H9 (cell line): ENCODE results near the gene DBN1. TPM values are rescaled to one million over a fixed set of nuclear protein-coding genes. Genes with fewer than 3 reads are reported as not detected.

Experiments
- DNase-seq: peaks from one replicate; pipeline ENCODE4 v3.0.0-alpha.2; 2017
- H2AFZ ChIP-seq: one replicate; pipeline ENCODE4 v1.6.1; 2013; ENCODE audit warnings: mild to moderate bottlenecking, low read length, control low read depth, moderate library complexity
- H2AK5ac ChIP-seq: 2 replicates; pipeline ENCODE4 v1.6.1; 2013; ENCODE audit warnings: low read length, control low read depth, mixed read lengths; ENCODE audit not compliant: insufficient read length
- H2BK120ac ChIP-seq: one replicate; pipeline ENCODE4 v1.6.1; 2013; ENCODE audit warnings: low read depth, mild to moderate bottlenecking, low read length, control low read depth, inconsistent platforms; ENCODE audit not compliant: poor library complexity, severe bottlenecking
- H2BK12ac ChIP-seq: 2 replicates; pipeline ENCODE4 v1.6.1; 2013; ENCODE audit warnings: low read length, control low read depth, mixed read lengths, low read depth; ENCODE audit not compliant: insufficient read length
- H2BK15ac ChIP-seq: 2 replicates; pipeline ENCODE4 v1.6.1; 2013; ENCODE audit warnings: low read depth, low read length, control low read depth
- H2BK20ac ChIP-seq: one replicate; pipeline ENCODE4 v1.6.1; 2013; ENCODE audit warnings: low read depth, mild to moderate bottlenecking, low read length, control low read depth, inconsistent platforms; ENCODE audit not compliant: poor library complexity, severe bottlenecking
- H2BK5ac ChIP-seq: 2 replicates; pipeline ENCODE4 v1.6.1; 2013; ENCODE audit warnings: low read length, control low read depth, mixed read lengths; ENCODE audit not compliant: insufficient read length
- H3K14ac ChIP-seq: 2 replicates; pipeline ENCODE4 v1.6.1; 2013; ENCODE audit warnings: low read length, control low read depth; ENCODE audit not compliant: insufficient read depth
- H3K18ac ChIP-seq: 2 replicates; pipeline ENCODE4 v1.6.1; 2013; ENCODE audit warnings: low read depth, mild to moderate bottlenecking, mixed read lengths, low read length, control low read depth; ENCODE audit not compliant: insufficient read length
- H3K23ac ChIP-seq: 2 replicates; pipeline ENCODE4 v1.6.1; 2013; ENCODE audit warnings: low read length, control low read depth, mixed read lengths, low read depth; ENCODE audit not compliant: insufficient read length
- H3K23me2 ChIP-seq: 2 replicates; pipeline ENCODE4 v1.6.1; 2013; ENCODE audit warnings: low read depth, mild to moderate bottlenecking, mixed read lengths, low read length, control low read depth; ENCODE audit not compliant: insufficient read length, poor library complexity, severe bottlenecking
- H3K27ac ChIP-seq: 2 replicates; pipeline ENCODE4 v1.5.1; 2013; ENCODE audit warnings: low read length, control low read depth, mixed read lengths, low read depth; ENCODE audit not compliant: insufficient read length
- H3K27me3 ChIP-seq: 2 replicates; pipeline ENCODE4 v1.6.1; 2013; ENCODE audit warnings: low read length, control low read depth, inconsistent platforms; ENCODE audit not compliant: insufficient read depth
- H3K4ac ChIP-seq: 2 replicates; pipeline ENCODE4 v1.6.1; 2013; ENCODE audit warnings: low read depth, mild to moderate bottlenecking, control low read depth, inconsistent platforms, low read length, moderate library complexity
- H3K4me1 ChIP-seq: 2 replicates; pipeline ENCODE4 v1.6.1; 2013; ENCODE audit warnings: low read length, control low read depth, inconsistent platforms; ENCODE audit not compliant: insufficient read depth
- H3K4me2 ChIP-seq: 2 replicates; pipeline ENCODE4 v1.6.1; 2013; ENCODE audit warnings: low read length, control low read depth, mixed read lengths; ENCODE audit not compliant: insufficient read length, insufficient read depth
- H3K56ac ChIP-seq: 2 replicates; pipeline ENCODE4 v1.6.1; 2013; ENCODE audit warnings: low read depth, mild to moderate bottlenecking, mixed read lengths, low read length, control low read depth; ENCODE audit not compliant: insufficient read length
- H3K79me1 ChIP-seq: 2 replicates; pipeline ENCODE4 v1.6.1; 2013; ENCODE audit warnings: low read depth, mild to moderate bottlenecking, moderate library complexity, low read length, control low read depth, inconsistent platforms; ENCODE audit not compliant: insufficient read depth, poor library complexity, severe bottlenecking
- H3K79me2 ChIP-seq: 2 replicates; pipeline ENCODE4 v1.6.1; 2013; ENCODE audit warnings: low read length, control low read depth, inconsistent platforms; ENCODE audit not compliant: insufficient read depth
- H3K9ac ChIP-seq: 2 replicates; pipeline ENCODE4 v1.6.1; 2013; ENCODE audit warnings: low read length, control low read depth, mixed read lengths; ENCODE audit not compliant: insufficient read length; ENCODE audit errors: extremely low read depth
- H3K9me3 ChIP-seq: one replicate; pipeline ENCODE4 v1.6.1; 2013; ENCODE audit warnings: low read depth, low read length, inconsistent platforms; ENCODE audit not compliant: control insufficient read depth
- H3T11ph ChIP-seq: one replicate; pipeline ENCODE4 v1.6.1; 2013; ENCODE audit warnings: mild to moderate bottlenecking, low read length, control low read depth, inconsistent platforms
- H4K20me1 ChIP-seq: one replicate; pipeline ENCODE4 v1.6.1; 2013; ENCODE audit not compliant: control insufficient read depth, insufficient read length, insufficient read depth
- H4K5ac ChIP-seq: 2 replicates; pipeline ENCODE4 v1.6.1; 2013; ENCODE audit warnings: low read depth, mild to moderate bottlenecking, mixed read lengths, low read length, control low read depth; ENCODE audit not compliant: insufficient read length
- H4K8ac ChIP-seq: replicated peaks from 2 replicates; pipeline ENCODE4 v1.6.1; 2013; ENCODE audit warnings: low read length, control low read depth, mixed read lengths, low read depth; ENCODE audit not compliant: insufficient read length
- H4K91ac ChIP-seq: 2 replicates; pipeline ENCODE4 v1.6.1; 2013; ENCODE audit warnings: low read depth, mild to moderate bottlenecking, moderate library complexity, mixed read lengths, low read length, control low read depth; ENCODE audit not compliant: insufficient read length
- H3K27ac Mint-ChIP-seq, 3 experiments: 2 replicates in 2 of 3; 3 replicates in 1 of 3; pipeline ENCODE4 v1.8.0; 2020 to 2021; ENCODE audit warnings: mixed read lengths in 3 of 3, mild to moderate bottlenecking in 1 of 3, moderate library complexity in 1 of 3
- H3K27me3 Mint-ChIP-seq: 2 replicates; pipeline ENCODE4 v1.8.0; 2021; ENCODE audit warnings: low read depth, mild to moderate bottlenecking, moderate library complexity, mixed read lengths
- H3K36me3 Mint-ChIP-seq, 3 experiments: 2 replicates in 2 of 3; 3 replicates in 1 of 3; pipeline ENCODE4 v1.8.0; 2020 to 2021; ENCODE audit warnings: low read depth in 3 of 3, mixed read lengths in 3 of 3; ENCODE audit not compliant: insufficient read depth in 1 of 3
- H3K4me1 Mint-ChIP-seq, 2 experiments: 2 replicates each; pipeline ENCODE4 v1.8.0; 2020; ENCODE audit warnings: mixed read lengths in 2 of 2
- H3K4me3 Mint-ChIP-seq, 2 experiments: 2 replicates in 1 of 2; 3 replicates in 1 of 2; pipeline ENCODE4 v1.8.0; 2020 to 2021; ENCODE audit warnings: mild to moderate bottlenecking in 2 of 2, mixed read lengths in 2 of 2, moderate library complexity in 1 of 2
- H3K9me3 Mint-ChIP-seq, 2 experiments: 2 replicates in 1 of 2; 3 replicates in 1 of 2; pipeline ENCODE4 v1.8.0; 2020; ENCODE audit warnings: mild to moderate bottlenecking in 2 of 2, mixed read lengths in 2 of 2, moderate library complexity in 1 of 2
- WGBS: extraction: QIAGEN DNeasy Blood & Tissue Kit; methylation state at CpG from one replicate; pipeline ENCODE4 v1.1.7; 2013; ENCODE audit warnings: missing lambda C conversion rate, low lambda C conversion rate, mixed read lengths; ENCODE audit not compliant: insufficient read length; ENCODE audit errors: extremely low coverage; 5-methylcytosine and 5-hydroxymethylcytosine counted together
- total RNA-seq: library from RNA; stranded (reverse); gene quantifications from 2 replicates; pipeline ENCODE4 v1.2.1, GENCODE V29; 2021
- TF ChIP-seq, protein P1 (sequence below): fragments of 200-600 bp; sonication (generic); conservative IDR thresholded peaks from 3 replicates; pipeline ENCODE4 v1.8.0; 2021; ENCODE audit warnings: antibody characterized with exemption, mild to moderate bottlenecking

Gene DBN1
- total RNA-seq, 1 experiment from 2014 or later, result 340 TPM

DNA sequence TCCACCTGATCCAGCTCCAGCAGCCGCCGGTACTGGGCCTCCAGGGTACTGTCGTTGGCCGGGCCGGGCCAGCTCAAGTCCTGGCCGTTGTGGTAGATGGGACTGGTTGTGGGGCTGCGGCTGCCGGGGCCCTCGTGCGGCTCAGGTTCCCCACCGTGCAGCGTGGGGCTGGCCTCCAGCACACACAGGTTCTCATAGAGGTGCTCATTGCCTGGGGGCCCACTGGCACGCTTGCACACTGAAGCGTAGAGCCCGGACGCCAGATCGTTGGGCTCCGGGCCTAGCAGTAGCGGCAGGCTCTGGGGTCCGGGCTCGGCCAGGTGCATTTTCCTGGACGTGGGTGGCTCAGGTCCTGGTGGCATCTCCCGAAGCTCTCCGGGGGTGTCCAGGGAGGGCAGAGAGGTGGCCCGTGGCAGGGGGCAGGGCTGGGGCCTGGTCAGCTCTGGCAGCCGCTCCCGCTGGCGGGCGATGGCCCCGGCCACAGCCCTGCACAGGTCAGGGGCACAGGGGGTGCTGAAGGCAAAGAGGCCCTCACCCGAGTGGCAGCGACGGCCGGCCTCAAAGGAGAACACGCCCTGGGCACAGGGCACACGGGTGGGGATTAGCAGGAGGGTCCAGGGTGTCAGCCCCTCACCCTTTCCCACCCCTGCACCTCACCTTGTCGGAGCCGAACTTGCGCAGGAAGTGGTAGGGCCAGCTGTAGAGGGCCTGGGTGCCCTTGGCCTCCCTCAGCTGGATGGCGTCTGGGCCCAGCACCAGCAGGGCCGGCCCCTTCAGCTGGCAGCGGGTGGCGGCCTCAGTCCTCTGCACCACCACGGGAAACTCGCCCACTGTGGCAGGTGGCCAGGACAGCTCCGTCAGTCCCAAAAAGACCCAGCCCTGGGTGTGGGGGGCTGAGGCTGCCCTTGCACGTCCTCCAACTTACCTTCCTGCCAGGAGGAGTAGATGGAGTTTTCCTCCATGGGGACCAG lies 30.9 kb upstream of the DBN1 start:
- H3K9me3 Mint-ChIP-seq, result no peaks in the 10 kb centered on the region
- H3T11ph ChIP-seq, result no peak overlapping the region
- no peaks in the 10 kb centered on the region for H4K20me1 ChIP-seq
- no peaks in the 10 kb centered on the region for H3K9me3 ChIP-seq
- H3K23me2 ChIP-seq, result no peaks in the 10 kb centered on the region
- no peak for DNase-seq
- H2BK15ac ChIP-seq, result no peak overlapping the region
- H3K14ac ChIP-seq, result no peak overlapping the region; the same call in 1 of the 2 replicates
- no peaks in the 10 kb centered on the region for H3K79me2 ChIP-seq
- H3K56ac ChIP-seq, result no peak overlapping the region
- H2BK12ac ChIP-seq, result no peak overlapping the region
- no peak overlapping the region for H3K4me3 Mint-ChIP-seq
- peaks cover 13% of the 10 kb centered on the region for H3K27me3 Mint-ChIP-seq
- peaks cover 15 to 24% of the 10 kb centered on the region in 2 experiments for H3K4me1 Mint-ChIP-seq
- H4K5ac ChIP-seq, result no peak overlapping the region
- TF ChIP-seq, protein P1, sequence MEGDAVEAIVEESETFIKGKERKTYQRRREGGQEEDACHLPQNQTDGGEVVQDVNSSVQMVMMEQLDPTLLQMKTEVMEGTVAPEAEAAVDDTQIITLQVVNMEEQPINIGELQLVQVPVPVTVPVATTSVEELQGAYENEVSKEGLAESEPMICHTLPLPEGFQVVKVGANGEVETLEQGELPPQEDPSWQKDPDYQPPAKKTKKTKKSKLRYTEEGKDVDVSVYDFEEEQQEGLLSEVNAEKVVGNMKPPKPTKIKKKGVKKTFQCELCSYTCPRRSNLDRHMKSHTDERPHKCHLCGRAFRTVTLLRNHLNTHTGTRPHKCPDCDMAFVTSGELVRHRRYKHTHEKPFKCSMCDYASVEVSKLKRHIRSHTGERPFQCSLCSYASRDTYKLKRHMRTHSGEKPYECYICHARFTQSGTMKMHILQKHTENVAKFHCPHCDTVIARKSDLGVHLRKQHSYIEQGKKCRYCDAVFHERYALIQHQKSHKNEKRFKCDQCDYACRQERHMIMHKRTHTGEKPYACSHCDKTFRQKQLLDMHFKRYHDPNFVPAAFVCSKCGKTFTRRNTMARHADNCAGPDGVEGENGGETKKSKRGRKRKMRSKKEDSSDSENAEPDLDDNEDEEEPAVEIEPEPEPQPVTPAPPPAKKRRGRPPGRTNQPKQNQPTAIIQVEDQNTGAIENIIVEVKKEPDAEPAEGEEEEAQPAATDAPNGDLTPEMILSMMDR, result no peak
- no peak overlapping the region for H2BK20ac ChIP-seq
- no peak overlapping the region for H2AFZ ChIP-seq
- no peak overlapping the region for H3K23ac ChIP-seq
- H3K18ac ChIP-seq, result no peak overlapping the region
- no peak overlapping the region for H2BK5ac ChIP-seq
- H2BK120ac ChIP-seq, result no peak overlapping the region
- H2AK5ac ChIP-seq, result no peak overlapping the region
- no peaks in the 10 kb centered on the region for H3K79me1 ChIP-seq
- H4K8ac ChIP-seq, result no peak overlapping the region
- no peaks in the 10 kb centered on the region; the same call in 1 of the 2 replicates for H3K4me1 ChIP-seq
- no peak overlapping the region for H4K91ac ChIP-seq
- no peak overlapping the region for H3K27ac Mint-ChIP-seq
- no peak overlapping the region for H3K27ac ChIP-seq
- H3K4me2 ChIP-seq, result no peak overlapping the region
- no CpG with 5 or more reads among the region's 47 CpGs for WGBS
- no peak overlapping the region for H3K4ac ChIP-seq
- peaks cover 10 to 17% (median 12%) of the 10 kb centered on the region in 3 experiments; a peak in 6 of 7 replicates for H3K36me3 Mint-ChIP-seq
- H3K27me3 ChIP-seq, result no peaks in the 10 kb centered on the region
- H3K9ac ChIP-seq, result no peak overlapping the region
